ENCODE results near the gene ARID1B. TPM values are rescaled to one million over a fixed set of nuclear protein-coding genes. Genes with fewer than 3 reads are reported as not detected.

The ARID1B gene
- total RNA-seq, 2 donors from 2014 or later = 74.0 to 110 TPM

- Histone ChIP-seq H3K27me3 (ENCODE audit: control insufficient read depth, insufficient read depth, low read length, poor library complexity, severe bottlenecking) (no peaks in the 10 kb centered on the region), H3K9ac (ENCODE audit: extremely low read depth, low read length, poor library complexity, severe bottlenecking) (no peak overlapping the region)
Measured at GRCh38 chr6:157107915-157108651, 330.9 kb downstream of the ARID1B start.

GRCh38 chr6:157108923-157109322 lies 331.7 kb downstream of the ARID1B start:
- Histone ChIP-seq H3K27me3 (ENCODE audit: control insufficient read depth, insufficient read depth, low read length, poor library complexity, severe bottlenecking) (no peaks in the 10 kb centered on the region), H3K36me3 (ENCODE audit: control insufficient read depth, insufficient read depth, low read length) (peaks cover 18% of the 10 kb centered on the region), H3K9me3 (ENCODE audit: control insufficient read depth, low read length) (no peaks in the 10 kb centered on the region), H3K9ac (ENCODE audit: extremely low read depth, low read length, poor library complexity, severe bottlenecking) (no peak overlapping the region), H3K27ac (ENCODE audit: low read depth, low read length) (no peak overlapping the region), H3K4me3 (ENCODE audit: low read length) (no peak overlapping the region), H3K4me1 (ENCODE audit: control insufficient read depth, insufficient read depth, low read length) (no peaks in the 10 kb centered on the region)
- H3K4me1 Mint-ChIP-seq = no peaks in the 10 kb centered on the region
- WGBS, 2 experiments (ENCODE audit: insufficient coverage in 1 of 2, insufficient read length in 1 of 2) = 97 to 100% methylated on average over 3 to 7 of the region's 7 CpGs
- peaks cover 16% of the 10 kb centered on the region for H3K36me3 Mint-ChIP-seq (ENCODE audit: low read depth)
- no peak for DNase-seq
- H3K27me3 Mint-ChIP-seq (ENCODE audit: insufficient read depth) = no peaks in the 10 kb centered on the region
- no peaks in the 10 kb centered on the region for H3K9me3 Mint-ChIP-seq
- H3K27ac Mint-ChIP-seq = no peak overlapping the region
- H3K4me3 Mint-ChIP-seq = no peak overlapping the region
- no peak for TF ChIP-seq CTCF (conservative IDR thresholded peaks at IDR 0.05)

More at GRCh38 chr6:157107915-157108651, 330.9 kb downstream of the ARID1B start:
- H3K27ac Mint-ChIP-seq = no peak overlapping the region
- WGBS, 2 experiments (ENCODE audit: insufficient coverage in 1 of 2, insufficient read length in 1 of 2) = 97 to 100% methylated on average over 4 to 6 of the region's 6 CpGs
- Histone ChIP-seq H3K27ac (ENCODE audit: low read depth, low read length) (no peak overlapping the region), H3K9me3 (ENCODE audit: control insufficient read depth, low read length) (no peaks in the 10 kb centered on the region), H3K36me3 (ENCODE audit: control insufficient read depth, insufficient read depth, low read length) (peaks cover 10% of the 10 kb centered on the region), H3K4me1 (ENCODE audit: control insufficient read depth, insufficient read depth, low read length) (no peaks in the 10 kb centered on the region), H3K4me3 (ENCODE audit: low read length) (no peak overlapping the region)
- DNase-seq = no peak
- no peak overlapping the region for H3K4me3 Mint-ChIP-seq
- peaks cover 11% of the 10 kb centered on the region for H3K36me3 Mint-ChIP-seq (ENCODE audit: low read depth)
- TF ChIP-seq CTCF (conservative IDR thresholded peaks at IDR 0.05) = no peak
- no peaks in the 10 kb centered on the region for H3K9me3 Mint-ChIP-seq
- H3K27me3 Mint-ChIP-seq (ENCODE audit: insufficient read depth) = no peaks in the 10 kb centered on the region
- no peaks in the 10 kb centered on the region for H3K4me1 Mint-ChIP-seq

GRCh38 chr6:157110607-157111006 lies 333.4 kb downstream of the ARID1B start:
- no peak for TF ChIP-seq CTCF (conservative IDR thresholded peaks at IDR 0.05)
- H3K36me3 ChIP-seq (ENCODE audit: control insufficient read depth, insufficient read depth, low read length) = peaks cover 18% of the 10 kb centered on the region
- Mint-ChIP-seq H3K27ac (no peak overlapping the region), H3K9me3 (no peaks in the 10 kb centered on the region), H3K4me1 (no peaks in the 10 kb centered on the region), H3K36me3 (ENCODE audit: low read depth) (peaks cover 25% of the 10 kb centered on the region), H3K27me3 (ENCODE audit: insufficient read depth) (no peaks in the 10 kb centered on the region), H3K4me3 (no peak overlapping the region)
- H3K4me3 ChIP-seq (ENCODE audit: low read length) = no peak overlapping the region
- 94 to 100% methylated on average over 1 to 5 of the region's 5 CpGs for WGBS, 2 experiments (ENCODE audit: insufficient coverage in 1 of 2, insufficient read length in 1 of 2)
- no peak for DNase-seq
- H3K27me3 ChIP-seq (ENCODE audit: control insufficient read depth, insufficient read depth, low read length, poor library complexity, severe bottlenecking) = no peaks in the 10 kb centered on the region
- H3K27ac ChIP-seq (ENCODE audit: low read depth, low read length) = no peak overlapping the region
- H3K9ac ChIP-seq (ENCODE audit: extremely low read depth, low read length, poor library complexity, severe bottlenecking) = no peak overlapping the region
- no peaks in the 10 kb centered on the region for H3K9me3 ChIP-seq (ENCODE audit: control insufficient read depth, low read length)
- H3K4me1 ChIP-seq (ENCODE audit: control insufficient read depth, insufficient read depth, low read length) = no peaks in the 10 kb centered on the region

All from endodermal cell (in vitro differentiated cells).